Kidney tubule cell (primary cell): Measurements from ENCODE around the gene ANXA8.
"Not testable (repeated sequence)": the region's sequence is repeated elsewhere in the genome, so short reads cannot be mapped to it uniquely, and the experiment has no call there.

ENCODE experiments used
- DNase-seq: peaks from one replicate; pipeline ENCODE4 v3.0.0-alpha.2; 2018; ENCODE audit warnings: low spot score

The ANXA8 gene

DNA sequence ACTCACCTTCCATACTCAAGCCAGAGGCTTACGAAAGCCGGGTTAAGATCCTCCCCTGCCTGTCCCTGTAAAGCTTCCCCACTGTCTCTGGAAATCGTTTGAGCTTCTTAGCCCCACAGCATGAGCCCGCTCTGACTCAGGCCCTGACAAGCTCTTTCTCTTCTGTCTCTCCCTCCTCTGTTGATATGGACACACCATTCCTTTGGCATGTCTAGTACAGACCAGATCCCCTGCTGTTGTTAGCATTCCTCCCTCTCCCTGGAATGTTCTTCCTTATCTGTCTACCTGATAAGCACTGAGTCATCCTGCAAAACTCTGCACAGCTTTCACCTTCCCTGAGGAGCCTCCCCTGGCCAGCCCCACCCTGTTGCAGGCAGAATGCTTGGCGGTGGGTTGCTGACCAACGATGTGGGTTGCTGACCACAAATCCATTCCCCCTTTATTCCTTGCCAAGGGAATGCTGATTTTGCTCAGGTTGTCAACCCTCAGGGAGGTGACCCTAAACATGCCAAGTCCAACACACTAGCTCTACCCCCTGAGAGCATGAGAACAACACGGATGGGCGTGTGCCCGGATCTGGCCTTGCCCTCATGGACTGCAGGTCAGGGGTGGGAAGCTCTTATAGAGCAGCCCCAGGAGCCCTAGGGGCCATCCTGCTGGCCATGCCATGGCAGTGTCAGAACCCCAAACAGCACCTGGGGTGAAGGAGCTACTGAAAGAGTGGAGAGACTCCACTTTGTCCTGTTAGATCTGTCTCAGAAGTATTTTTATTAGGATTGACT lies 21.1 kb downstream of the ANXA8 start:
- DNase-seq, result not testable (repeated sequence)

DNA sequence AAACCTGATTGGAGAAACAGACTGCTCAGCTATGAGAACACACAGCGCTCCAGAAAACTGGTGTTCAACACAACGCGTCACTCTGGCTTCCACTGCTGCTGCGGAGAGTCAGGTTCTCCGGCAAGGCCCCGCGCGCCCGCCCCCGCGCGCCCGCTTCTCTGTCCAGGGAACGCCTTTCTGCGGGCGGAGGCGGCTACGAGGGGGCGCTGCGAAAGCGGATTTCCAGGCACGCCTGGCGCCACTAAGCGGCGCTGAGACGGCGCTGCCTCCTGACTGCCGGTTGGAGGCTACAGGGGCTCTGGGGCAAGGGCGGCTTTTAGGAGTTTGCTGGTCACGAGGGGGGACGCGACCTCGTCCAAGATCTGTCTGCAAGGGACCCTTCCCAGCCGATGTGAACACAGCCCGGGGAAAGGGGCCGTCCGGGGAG lies 22.6 kb downstream of the ANXA8 start:
- peak; percentile 67 for DNase-seq

DNA sequence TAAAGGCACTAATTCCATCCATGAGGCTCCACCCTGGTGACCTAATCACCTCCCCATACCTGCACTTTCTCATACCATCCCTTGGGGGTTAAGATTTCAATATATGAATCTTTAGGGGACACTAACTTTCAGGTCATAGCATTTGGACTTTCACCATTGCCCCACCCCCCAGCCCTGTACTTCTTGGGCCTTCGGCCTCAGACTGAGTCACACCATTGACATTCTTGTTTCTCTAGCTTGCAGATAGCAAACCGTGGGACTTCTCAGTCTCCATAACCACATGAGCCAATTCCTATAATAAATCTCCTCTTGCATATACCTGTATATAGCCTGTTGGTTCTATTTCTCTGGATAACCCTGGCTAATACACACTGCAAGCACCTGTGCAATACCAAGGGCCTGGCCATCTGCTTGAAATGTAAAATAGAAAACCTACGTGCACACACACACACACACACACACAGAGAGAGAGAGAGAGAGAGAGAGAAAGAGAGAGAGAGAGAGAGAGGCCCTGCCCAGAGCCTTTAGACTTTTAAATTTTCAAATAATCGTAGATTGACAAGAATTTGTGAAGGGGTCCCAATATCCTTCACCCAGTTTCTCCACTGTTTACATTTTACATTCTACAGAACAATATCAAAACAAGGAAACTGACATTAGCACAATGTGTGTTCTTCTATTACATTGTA lies 25.3 kb downstream of the ANXA8 start:
- DNase-seq, result peak; percentile 75

DNA sequence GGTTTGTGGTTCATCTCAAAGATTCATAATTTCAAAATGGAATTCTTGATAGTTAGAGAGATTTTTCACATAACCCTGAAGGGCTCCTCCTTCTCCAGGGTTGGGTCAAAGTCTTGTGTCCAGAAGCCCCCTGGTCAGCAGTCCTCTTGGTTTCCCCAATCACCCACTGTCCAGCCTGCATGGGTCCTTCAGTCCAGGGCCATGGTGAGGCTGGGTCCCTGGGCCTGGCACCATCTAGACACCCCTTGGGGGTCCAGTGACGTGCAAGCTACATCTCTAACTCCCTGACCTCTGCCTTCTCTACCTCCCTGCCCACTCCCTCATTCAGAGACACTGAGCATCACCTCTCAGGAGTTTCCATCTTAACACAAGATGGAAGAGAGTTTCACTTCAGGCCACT lies 26.1 kb downstream of the ANXA8 start:
- no peak for DNase-seq

DNA sequence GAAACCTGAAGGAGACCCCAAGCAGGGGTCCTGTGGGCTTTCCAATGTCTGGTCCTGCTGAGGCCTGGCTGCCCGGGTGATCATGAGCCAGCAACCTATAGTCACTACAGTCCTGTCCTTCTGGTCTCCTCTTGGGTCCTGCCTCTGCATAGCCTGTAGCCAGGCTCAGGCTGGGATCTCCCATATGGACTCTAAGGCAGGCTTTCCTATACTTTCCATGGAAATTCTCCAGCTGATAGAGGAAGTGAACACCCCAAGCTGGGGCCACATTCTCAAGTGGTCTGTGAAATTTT lies 26.4 kb downstream of the ANXA8 start:
- no peak for DNase-seq

DNA sequence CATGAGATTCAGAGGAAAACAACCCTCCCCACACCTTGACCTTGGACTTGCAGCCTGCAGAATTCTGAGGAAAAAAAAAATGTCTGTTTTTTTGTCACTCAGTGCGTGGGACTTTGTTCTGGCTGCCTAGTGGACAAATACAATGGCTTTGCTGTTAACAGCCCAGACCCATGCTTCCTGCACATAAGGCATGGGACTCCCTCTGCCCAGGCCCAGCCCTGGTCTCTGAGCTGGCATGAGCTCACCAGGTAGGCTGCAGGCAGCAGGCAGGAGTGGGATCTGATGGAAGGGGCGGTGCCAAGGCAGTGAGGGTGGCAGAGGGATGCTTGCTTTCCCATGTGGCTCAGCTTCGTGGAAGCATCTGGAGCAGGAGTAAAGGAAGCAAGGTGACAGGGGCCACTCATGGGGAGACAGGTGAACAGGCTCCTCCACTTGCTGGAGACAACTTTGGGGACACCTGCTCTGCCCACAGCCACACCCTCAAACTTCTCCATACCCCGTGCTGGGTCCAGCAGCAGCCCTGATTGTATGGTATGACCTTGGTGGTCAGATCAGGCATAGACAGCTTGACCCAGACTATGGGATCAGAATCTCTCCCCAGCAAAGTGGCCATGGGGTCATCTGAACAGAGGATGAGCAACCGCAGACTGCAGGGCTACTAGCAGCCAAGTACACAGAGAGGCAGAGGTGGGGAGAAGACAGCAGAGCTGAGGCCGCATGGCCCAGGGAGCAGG lies 27.0 kb downstream of the ANXA8 start:
- peak; percentile 23 for DNase-seq

DNA sequence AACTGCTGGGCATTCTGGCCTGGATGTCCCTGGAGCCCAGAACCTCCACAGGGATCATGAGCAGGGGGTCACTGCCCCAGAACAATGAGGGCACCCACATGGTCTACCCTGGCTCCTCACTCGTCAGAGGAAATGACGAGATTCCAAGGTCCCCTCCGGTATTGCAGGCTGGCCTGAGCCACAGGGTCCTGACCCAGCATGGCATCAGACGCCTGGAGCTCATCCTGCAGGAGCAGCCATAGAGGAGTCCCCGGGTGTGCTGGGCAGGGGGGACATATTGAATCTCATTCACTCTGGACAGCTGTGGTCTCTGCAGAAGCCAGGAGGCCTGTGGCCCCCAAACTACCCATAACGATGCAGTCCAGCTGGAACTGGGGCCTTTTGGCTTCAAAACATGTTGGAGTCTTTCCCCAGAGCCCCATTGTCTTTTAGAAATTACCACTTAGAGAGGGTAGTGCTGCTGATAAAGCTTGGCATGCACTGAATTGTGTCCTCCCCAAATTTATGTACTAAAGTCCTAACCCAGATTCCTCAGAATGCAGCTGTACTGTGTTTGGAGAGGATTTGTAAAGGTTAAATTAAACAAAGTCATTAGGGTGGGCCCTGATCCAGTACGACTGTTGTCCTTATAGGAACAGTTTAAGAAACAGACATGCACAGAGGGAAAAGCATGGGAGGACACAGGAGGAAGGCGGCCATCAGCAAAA lies 27.7 kb downstream of the ANXA8 start:
- DNase-seq, result no peak

DNA sequence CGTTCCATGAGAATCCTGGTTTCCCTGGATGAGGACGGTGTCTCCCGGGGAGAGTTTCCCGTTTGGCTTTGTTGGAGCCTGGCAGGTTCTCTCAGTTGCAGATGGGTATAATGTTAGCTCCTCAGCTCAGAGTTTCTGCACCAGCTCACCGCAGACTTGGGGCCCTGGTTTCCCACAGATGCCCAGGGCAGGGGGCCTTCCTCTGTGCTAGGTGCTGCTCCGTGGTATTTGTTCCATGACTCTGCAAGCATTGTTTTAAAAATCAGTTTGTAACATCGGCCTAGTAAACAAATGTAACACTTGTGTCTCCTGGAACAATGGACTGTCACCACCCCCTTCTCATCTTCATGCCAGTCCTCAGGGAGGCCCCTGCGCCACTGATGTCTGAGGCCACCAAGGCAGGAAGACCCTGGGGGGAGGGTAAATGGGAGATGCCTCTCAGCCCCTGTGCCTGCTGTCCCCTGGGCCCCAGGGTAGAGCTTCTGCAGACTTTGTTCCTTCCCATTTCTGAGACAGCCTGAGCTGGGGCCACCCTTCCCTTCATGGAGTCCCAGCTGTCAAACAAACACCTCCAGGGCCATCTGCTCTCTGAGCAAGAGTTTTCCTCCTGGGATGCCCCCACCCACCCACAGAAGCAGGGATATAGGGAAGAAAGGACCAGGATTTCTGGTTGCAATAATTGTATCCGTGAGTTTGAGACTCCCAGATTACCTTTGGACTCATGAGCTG lies 28.4 kb downstream of the ANXA8 start:
- not testable (repeated sequence) for DNase-seq

DNA sequence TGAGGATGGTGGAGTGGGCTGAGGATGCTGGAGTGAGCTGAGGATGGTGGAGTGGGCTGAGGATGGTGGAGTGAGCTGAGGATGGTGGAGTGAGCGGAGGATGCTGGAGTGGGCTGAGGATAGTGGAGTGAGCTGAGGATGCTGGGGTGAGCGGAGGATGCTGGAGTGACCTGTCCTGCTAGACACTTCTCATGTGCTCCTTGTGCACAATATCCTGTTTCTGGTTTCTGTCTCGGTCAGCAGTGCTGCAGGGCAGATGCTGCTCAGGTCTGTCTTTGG lies 29.2 kb downstream of the ANXA8 start:
- no peak for DNase-seq

DNA sequence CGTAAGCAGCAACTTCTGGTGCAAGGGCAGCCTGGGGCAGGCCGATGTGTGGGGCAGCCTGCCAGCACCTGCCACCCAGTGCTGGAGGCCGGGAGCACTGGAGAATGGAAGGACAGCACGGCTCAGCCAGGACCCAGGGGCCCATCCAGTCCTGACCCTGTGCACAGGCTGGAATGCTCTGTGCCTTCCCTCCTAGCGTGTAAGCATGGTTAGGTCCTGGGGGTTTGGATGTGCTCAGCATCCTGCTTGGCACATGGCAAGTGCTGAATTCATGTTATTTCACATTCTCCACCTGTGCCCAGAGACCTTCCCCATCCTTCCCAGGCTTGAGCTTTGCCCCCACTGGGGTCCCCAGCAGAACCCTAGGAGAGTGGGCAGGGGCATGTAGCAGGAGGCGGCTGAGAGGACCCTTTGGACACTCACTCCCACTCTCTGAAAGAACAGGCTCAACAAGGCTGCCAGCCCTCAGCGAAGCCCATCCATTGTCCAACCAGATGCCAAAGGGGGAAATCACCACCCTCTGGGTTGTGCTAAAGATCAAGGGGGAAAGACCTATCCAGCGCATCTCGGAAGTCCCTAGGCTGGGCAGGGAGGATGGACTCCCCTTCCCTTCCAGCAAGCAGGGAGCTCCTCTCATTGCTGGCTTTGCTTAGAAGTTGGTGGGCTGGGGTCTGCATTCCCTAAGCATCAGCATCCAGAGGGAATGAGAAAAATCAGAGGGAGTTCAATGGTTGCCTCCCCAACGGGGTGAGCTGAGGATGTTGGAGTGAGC lies 29.7 kb downstream of the ANXA8 start:
- no peak for DNase-seq

DNA sequence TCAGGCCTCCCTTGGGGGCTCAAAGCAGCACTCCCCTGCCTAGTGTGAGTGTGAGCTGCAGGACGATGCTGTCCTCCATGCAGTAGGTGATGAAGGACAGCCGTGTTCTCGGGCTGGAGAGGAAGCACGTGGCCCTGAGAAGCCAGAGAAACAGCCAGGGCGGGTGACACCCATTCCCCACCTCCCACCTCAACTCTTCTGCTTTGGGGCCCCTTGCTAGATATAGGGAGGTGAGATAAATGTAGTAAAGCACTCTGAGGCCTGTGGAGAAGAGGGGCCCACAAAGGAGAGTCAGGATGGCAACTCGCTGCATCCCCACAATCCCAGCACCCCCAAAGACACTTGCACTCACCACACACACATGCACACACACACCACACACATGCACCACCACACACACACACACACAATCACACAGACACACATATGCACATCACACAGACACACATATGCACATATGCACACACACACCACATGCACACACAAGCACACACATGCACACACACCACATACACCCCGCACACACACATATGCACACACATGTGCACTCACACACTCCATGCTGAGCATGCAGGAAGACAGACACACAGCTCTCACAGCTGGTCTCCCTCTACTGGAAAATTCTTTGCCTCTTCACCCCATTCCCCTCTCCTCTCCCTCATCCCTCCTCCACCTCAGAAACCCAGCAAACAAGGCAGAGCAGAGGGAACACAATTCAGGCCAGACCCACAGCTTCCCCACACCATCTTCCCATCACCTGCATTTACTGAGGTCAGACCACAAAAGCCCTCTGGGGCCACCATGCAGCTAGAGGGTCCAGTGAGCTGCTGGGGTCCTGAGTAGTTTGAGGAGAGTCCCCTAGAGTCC lies 30.5 kb downstream of the ANXA8 start:
- no peak for DNase-seq

DNA sequence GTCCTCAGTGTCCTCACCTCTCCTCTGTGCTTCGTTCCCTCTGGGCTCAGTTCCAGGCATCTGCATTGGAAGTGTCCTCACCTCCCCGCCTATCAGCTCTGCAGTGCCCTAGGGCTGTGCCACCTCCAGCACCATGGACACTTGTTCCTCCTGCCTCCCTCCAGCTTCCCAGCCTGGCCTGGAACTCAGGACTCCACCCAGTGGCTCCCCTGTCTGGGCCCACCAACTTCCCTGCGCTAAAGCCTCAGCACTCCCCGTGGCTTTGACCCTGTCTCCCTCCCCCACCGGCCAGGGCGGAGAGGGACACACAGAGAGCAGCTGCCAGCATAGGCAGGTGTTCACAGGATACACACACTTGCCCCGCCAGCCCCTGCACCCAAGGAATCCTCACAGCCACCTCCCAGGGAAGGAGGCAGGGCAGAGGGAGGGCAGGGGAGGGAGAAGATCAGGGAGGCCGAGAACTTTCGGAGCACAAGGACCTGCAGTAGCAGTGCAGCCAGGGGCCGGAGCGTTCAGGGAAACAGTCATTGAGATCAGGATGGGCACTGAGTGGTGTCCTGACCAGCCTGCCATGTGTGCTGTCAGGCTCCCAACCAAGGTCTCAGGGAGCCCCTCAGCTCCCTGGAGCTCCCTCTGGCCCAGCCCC lies 31.3 kb downstream of the ANXA8 start:
- no peak for DNase-seq

DNA sequence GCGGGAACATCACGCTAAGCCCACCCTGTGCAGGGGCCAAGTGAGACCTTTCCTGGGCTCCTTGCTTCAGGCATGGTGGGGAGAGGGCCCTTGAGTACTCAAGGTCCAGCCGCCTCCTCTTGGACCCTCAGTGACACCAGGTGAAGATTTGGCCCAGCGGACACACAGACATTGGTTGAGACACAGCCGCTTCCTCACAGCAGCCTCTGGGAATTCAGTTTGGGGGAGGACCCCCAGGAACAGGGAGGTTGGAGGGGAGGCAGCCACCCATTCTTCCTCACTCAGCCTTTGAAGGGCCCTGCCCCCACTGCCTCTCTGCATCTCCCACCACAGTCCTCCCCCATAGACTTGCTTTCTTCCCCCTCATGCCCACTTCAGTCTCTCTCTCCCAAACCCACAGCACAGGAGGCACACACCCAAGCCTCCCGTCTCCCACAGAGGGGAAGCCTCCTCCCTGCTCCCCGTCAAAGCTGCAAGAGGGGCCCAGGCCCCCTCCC lies 31.9 kb downstream of the ANXA8 start:
- no peak for DNase-seq

DNA sequence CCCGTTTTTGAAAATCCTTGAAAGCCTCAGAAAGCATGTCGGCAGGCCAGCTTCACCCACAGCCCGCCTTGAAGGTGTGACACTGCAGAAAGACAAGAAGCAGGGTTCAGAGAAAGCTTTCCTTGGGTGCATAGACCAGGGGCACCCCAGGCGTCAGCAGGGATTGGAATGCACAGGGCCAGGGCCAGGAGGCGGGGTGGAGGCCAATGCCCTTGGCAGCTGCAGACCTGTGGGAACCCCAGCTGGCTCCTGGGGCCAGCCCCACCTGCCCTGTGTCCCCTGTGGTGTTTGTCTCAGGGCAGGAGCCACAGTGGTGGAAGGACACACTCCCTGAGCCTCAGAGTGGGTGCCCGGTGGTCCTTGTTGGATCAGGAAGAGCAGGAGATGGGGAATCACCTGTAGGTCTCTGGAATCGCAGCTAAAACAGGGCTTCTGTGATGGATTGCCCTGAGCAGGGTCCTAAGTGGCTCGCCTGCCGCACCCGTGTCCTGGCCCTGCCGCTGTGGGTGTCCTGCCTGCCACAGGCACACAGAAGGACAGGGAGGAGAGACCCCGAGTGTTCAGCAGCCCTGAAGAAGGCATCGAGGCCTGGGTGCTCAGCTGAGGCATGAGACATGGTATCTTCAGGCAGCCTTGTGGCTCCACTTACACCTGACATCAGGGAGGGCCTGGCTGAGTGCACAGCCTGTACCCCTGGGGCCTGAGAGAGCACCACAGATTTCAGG lies 32.5 kb downstream of the ANXA8 start:
- no peak for DNase-seq

DNA sequence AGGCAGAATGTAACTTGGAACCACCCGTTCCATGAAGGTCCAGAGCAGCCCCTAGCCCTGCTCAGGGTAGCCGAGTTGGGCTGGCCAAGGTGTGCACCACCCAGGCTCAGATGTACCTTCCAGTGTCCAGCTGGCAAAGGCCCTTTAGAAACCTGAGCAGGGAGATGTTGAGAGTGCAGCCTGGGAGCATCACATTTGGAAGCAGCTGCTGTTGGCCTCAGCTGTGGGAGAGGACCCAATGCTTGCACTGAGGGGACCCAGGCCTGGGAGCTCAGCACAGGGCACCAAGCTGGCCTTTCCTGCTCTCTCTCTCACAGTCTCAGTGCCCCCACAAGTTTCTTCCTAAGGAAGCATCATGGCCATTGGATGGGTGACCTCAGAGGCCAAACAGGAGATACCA lies 33.5 kb downstream of the ANXA8 start:
- no peak for DNase-seq

DNA sequence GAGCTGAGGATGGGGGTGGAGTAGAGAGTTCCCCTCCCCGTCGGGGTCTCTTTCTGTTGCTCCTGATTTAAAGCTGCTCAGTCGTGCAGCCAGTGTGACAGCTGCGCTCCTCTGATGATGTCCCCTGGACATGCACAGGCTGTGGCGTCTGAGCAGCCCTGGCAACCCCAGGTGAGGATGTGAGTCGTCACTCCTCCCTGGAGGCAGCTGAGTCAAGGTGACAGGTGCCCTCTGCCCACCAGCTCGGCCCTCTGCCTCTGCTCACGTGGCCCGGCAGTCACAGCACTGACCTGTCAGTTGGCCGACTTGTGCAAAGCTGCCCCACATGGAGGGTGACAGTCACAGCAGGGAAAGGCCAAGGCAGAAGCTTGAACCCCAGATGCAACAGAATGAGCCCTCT lies 33.9 kb downstream of the ANXA8 start:
- peak; percentile 54 for DNase-seq

DNA sequence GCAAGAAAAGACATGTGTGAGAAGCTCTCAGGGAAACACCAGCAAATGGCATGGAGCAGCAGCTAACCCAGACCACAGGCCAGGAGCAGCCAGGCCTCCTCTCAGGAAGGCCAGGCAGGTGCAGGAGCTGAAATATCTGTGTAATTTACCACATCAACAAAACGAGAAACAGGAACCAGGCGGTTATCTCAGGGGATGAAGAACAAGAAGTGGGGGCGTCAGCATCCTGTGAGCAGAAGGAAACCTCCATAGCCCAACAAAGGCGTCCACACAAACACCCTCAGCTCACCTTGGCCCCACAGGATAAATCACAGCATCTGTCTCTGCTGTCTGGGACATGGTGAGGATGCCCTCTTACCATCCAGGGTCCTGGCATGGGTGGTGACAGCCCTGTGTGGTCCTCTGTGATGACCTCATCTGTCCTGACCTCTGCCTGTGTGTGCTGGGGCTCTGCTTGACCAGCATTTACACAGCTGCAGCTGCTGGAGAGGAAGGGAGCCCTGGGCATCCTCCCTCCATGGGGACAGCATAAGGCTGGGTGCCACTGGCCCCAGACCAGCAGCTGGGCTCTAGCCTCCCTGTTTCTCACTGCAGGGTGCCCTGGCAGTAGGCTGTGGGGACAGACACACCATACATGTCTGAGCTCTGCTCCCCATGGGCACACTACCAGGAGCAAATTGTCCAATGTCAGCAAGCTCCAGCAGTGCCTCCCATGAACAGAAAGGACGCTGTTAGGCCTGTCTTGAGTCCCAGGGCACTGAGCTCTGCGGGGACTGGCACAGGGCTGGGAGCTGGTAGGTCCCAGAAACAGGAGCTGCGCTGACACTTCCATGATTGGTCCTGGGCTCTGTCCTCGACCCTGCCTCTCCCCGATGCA lies 34.6 kb downstream of the ANXA8 start:
- no peak for DNase-seq

DNA sequence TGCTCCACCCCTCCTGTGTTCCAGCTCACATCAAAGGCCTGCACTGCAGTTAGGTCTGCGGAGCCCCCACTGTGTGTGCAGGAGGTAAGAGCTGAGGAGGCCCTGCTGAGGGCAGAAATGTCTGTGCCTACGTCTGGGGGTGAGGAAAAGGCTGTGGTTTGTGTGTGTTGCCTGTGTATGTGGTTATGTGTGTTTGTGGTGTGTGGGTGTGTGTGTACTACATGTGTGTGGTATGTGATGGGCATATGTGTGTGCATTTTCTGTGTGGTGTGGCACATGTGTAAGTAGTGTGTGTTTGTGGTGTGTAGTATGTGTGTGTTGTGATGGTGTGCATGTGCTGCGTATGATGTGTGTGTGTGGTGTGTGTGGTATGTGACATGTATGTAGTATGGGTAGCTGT lies 36.2 kb downstream of the ANXA8 start:
- no peak for DNase-seq
